Small intestine (tissue), 7 donors: ENCODE results near the gene SLC12A3. TPM values are rescaled to one million over a fixed set of nuclear protein-coding genes. Genes with fewer than 3 reads are reported as not detected.

Experiments
- DNase-seq, 2 donors: peaks; one replicate each; pipeline versions ENCODE4 v3.0.0 to v3.0.0-alpha.2; 2013
- FAIRE-seq: peaks from 2 replicates; lab custom pipeline; 2012; peaks lifted over from hg19 to GRCh38; lab: Jason Lieb, UNC
- H3K27ac ChIP-seq, 3 donors: one replicate each; pipeline ENCODE4 v1.5.1; 2013; ENCODE audit warnings: low read length in 2 of 3, mild to moderate bottlenecking in 2 of 3, control low read depth in 1 of 3, inconsistent platforms in 1 of 3, low read depth in 1 of 3, moderate library complexity in 1 of 3
- H3K27me3 ChIP-seq, 3 donors: one replicate each; pipeline ENCODE4 v1.6.1; 2013; ENCODE audit warnings: low read length in 3 of 3, inconsistent platforms in 1 of 3; ENCODE audit not compliant: control insufficient read depth in 3 of 3, insufficient read depth in 3 of 3
- H3K36me3 ChIP-seq, 3 donors: one replicate each; pipeline ENCODE4 v1.6.1; 2013; ENCODE audit warnings: low read length in 3 of 3, inconsistent platforms in 1 of 3, low read depth in 1 of 3, mild to moderate bottlenecking in 1 of 3, moderate library complexity in 1 of 3; ENCODE audit not compliant: control insufficient read depth in 3 of 3, insufficient read depth in 2 of 3
- H3K4me1 ChIP-seq, 3 donors: one replicate each; pipeline ENCODE4 v1.6.1; 2013; ENCODE audit warnings: low read length in 2 of 3, inconsistent platforms in 1 of 3, low read depth in 1 of 3, mild to moderate bottlenecking in 1 of 3, moderate library complexity in 1 of 3; ENCODE audit not compliant: control insufficient read depth in 3 of 3, insufficient read depth in 2 of 3
- H3K4me3 ChIP-seq, 3 donors: one replicate each; pipeline ENCODE4 v1.5.1; 2013; ENCODE audit warnings: low read length in 3 of 3, control low read depth in 1 of 3, inconsistent platforms in 1 of 3, low read depth in 1 of 3, mild to moderate bottlenecking in 1 of 3, moderate library complexity in 1 of 3
- H3K9me3 ChIP-seq, 2 donors: one replicate each; pipeline ENCODE4 v1.6.1; 2013; ENCODE audit warnings: low read depth in 1 of 2, low read length in 1 of 2; ENCODE audit not compliant: control insufficient read depth in 2 of 2, insufficient read depth in 1 of 2
- WGBS, 3 donors: extraction: QIAGEN DNeasy Blood & Tissue Kit; methylation state at CpG; one replicate each; pipeline ENCODE4 v1.1.7; 2013; 5-methylcytosine and 5-hydroxymethylcytosine counted together
- polyA plus RNA-seq, 4 donors: library from polyadenylated mRNA; stranded (reverse) in 3 of 4; unstranded in 1 of 4; fragments of 200-250 nt in 3 of 4; fragments of 120-200 nt in 1 of 4; gene quantifications; one replicate each; pipeline versions ENCODE4 v1.2.1 to v1.2.3, GENCODE V29; 2013
- donor health status: healthy with polysubstance abuse.
- donor health status: control.
- donor health status: control.
- donor health status: Bipolar disorder and iron deficiency.
- donor health status: healthy.

Gene SLC12A3
- polyA plus RNA-seq, 4 donors: 0.04 TPM; not detected in 2

DNA sequence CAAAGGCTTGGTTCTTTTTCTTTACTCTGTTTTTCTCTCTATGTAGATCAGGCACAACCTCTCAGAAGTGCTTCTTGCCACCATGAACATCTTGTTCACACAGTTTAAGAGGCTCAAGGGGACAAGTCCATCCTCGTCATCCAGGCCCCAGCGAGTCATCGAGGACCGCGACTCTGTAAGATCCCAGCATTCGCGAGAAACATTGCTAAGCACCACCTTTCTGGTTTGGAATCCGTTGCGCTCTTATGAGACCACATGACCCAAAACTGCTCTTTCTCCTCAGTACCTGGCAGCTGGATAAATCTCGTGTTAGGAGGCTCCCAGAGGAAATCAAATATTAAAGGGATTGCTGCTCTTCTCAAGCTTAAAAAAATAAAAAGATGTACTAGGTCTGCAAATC, 23.3 kb upstream of the SLC12A3 start:
- Histone ChIP-seq H3K4me1 (no peaks in the 10 kb centered on the region), H3K27ac (no peak overlapping the region), H3K36me3 (peaks cover 8 to 54% (median 17%) of the 10 kb centered on the region in 3 donors), H3K4me3 (no peak overlapping the region), H3K27me3 (no peaks in the 10 kb centered on the region), H3K9me3 (no peaks in the 10 kb centered on the region)
- FAIRE-seq (no peak), DNase-seq (no peak)
- 91 to 95% (median 94%) methylated on average over 10 of the region's 10 CpGs for WGBS, 3 donors

DNA sequence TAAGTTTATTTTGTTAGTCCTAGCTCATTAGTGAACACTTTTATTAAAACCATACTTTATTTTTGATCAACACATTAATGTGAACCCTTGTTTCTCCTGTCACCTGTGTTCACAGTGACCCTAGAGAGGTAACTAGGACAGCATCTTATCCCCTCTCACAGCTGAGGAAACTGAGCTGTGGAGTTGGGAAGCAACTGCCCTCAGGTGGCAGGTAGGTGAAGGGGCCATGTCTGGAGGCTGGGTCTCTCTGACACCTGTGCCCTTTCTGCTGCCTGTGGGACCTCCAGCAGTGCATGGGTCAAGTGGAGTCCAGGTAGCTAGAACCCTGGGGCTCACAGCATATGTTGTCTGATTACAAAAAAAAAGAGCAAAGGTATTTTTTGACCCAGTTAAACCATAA, 22.9 kb upstream of the SLC12A3 start:
- DNase-seq (no peak), FAIRE-seq (no peak)
- Histone ChIP-seq H3K4me3 (no peak overlapping the region), H3K36me3 (peaks cover 8 to 53% (median 17%) of the 10 kb centered on the region in 3 donors), H3K27me3 (no peaks in the 10 kb centered on the region), H3K4me1 (no peaks in the 10 kb centered on the region), H3K9me3 (no peaks in the 10 kb centered on the region), H3K27ac (no peak overlapping the region)

DNA sequence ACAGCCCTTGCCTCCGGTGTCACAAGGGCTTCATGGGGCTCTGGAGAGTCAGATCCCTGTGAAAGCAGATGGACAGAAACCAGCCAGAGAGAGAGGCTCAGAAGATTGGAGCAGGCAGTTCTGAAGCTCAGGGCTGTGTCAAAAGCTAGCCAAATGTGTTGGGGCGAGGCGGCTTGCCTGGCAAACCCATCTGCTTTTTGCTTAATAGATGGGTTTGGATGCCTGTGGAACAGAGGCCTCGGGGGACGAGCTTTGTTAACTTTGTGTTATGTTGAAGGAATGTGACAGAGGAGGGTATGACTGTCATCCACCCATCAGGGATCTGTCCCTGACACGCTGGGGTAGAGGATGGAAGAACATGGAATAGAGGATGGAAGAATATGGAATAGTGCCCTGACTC, 21.0 kb upstream of the SLC12A3 start:
- H3K36me3 ChIP-seq: peaks cover 8 to 43% (median 13%) of the 10 kb centered on the region in 3 donors
- no peak overlapping the region for H3K4me3 ChIP-seq
- no peak for DNase-seq
- H3K27me3 ChIP-seq: no peaks in the 10 kb centered on the region
- 94 to 99% (median 98%) methylated on average over 6 of the region's 6 CpGs for WGBS, 3 donors
- H3K27ac ChIP-seq: no peak overlapping the region
- no peak for FAIRE-seq
- no peaks in the 10 kb centered on the region for H3K4me1 ChIP-seq
- H3K9me3 ChIP-seq: no peaks in the 10 kb centered on the region

DNA sequence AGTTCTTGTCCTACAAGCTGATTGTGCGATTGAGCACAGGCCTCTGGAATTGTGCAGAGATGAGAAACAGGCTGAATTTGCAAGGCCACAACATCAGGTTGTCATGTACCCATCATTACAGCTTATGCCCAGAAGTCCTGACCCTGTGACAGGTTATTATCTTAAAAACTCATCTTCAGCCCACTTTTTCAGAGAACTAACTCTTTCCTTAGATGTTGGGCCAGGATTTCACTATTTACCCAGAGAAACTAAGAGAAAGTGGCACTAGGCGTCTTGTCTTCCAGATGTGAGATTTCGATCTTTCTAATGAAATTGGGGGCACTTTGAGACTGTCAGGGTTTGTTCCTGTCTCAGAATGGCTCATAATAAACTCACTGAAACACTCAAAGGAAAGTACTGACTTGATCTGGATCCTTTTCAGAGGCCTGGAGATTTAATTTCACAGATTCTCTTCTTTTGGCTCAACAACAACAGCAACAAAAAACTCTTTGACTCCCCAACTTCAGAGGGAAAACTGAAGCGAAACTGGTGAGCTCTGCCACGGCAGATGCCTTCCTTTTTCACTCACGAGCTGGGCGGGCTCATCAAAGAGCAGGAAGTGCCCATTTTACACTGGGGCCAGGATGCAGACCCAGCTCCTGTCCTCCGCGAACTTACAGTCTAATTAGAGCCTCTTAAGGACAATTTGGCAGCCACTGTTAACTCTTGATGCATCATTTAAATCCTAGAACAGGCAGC, 17.7 kb upstream of the SLC12A3 start:
- H3K36me3 ChIP-seq: peaks cover 5 to 26% (median 7%) of the 10 kb centered on the region in 3 donors
- 54 to 74% (median 67%) methylated on average over 9 of the region's 9 CpGs for WGBS, 3 donors
- no peaks in the 10 kb centered on the region for H3K4me1 ChIP-seq
- no peak for FAIRE-seq
- no peaks in the 10 kb centered on the region for H3K9me3 ChIP-seq
- H3K4me3 ChIP-seq: no peak overlapping the region
- H3K27me3 ChIP-seq: no peaks in the 10 kb centered on the region
- no peak overlapping the region for H3K27ac ChIP-seq
- no peak for DNase-seq

DNA sequence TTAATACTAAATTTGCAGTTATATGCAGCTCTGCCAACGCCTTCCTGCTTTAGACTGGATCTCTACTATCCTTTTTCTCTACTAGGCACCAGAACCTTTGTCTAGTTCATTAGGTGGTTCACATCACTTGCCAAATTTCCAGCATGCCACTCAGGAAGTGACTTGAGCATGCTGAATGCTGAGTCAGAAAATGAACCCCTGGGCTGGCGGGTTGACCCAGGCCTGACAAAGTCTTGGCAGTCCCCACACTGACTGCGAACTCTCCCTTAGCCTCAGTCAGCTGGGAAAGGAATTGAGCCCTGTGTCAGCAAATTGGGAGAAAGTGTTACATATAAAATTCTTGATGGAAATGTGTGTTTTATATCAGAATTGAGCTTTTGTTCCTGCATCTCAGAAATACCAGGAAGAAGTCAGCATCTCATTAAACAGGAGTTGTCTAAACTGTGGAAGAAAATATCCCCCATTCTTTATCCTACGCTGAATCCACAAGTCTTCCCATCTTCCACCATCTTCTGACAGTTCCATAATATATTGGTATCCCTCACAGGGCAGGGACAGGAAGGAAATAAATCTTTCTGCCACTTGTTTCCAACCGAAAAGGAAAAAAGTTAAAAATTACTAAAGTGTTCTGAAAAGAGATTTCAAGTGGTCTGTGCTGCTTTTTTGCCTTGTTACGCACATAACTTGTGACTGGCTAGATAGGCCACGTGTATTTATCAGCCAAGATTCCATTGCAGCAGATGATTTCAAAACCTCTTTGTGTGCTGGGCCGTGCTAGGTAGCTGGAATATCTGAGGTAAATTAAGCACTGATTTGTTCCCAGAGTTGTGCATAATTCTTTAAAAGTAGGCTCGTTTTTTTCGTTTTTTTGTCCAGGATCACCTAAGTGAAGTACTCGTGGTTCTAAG, 16.7 kb upstream of the SLC12A3 start:
- Histone ChIP-seq H3K9me3 (no peaks in the 10 kb centered on the region), H3K4me3 (no peak overlapping the region), H3K36me3 (peaks cover 4 to 18% (median 5%) of the 10 kb centered on the region in 3 donors), H3K4me1 (no peaks in the 10 kb centered on the region), H3K27ac (no peak overlapping the region), H3K27me3 (no peaks in the 10 kb centered on the region)
- 81 to 87% (median 83%) methylated on average over 11 of the region's 11 CpGs for WGBS, 3 donors
- FAIRE-seq: no peak
- no peak for DNase-seq

DNA sequence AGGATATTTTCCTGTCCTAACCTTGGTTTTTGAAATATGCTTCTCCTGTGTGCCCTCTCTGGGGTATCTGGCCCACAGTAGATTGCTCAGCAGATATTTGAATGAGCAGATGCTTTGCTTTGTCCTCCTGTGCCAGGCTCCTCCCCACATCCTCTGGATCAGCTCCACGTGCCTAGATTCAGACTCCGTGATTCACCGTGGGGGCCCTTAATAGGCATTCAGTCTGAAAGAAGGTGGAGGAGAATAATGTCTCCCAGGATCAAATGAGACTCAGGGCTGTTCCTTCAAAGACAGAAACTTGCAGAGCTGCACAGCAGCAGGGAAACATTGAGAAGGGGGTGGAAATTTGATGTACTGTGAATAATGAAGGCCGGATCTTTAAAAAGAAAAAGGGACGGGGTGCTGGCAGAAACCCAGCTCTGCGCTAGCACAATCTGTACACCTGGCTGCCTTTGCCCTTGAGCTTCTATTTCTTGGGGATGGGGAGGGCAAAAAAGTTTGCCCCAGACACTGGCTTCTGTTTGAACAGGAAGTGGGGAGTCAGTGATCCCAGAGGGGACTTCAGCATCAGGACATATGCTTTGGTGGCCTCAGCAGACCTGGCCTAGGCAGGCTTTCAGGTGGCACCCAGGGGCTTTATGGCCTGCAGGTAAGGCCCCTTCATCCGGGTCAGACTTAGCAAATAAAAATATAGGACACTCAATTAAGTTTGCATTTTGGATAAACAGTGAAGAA, 15.9 kb upstream of the SLC12A3 start:
- H3K36me3 ChIP-seq: peaks cover 0 to 15% (median 3%) of the 10 kb centered on the region in 3 donors
- no peak for FAIRE-seq
- H3K4me1 ChIP-seq: no peaks in the 10 kb centered on the region
- no peak overlapping the region for H3K27ac ChIP-seq
- 16 to 48% (median 42%) methylated on average over 7 of the region's 7 CpGs for WGBS, 3 donors
- no peaks in the 10 kb centered on the region for H3K27me3 ChIP-seq
- no peak overlapping the region for H3K4me3 ChIP-seq
- DNase-seq: no peak
- H3K9me3 ChIP-seq: no peaks in the 10 kb centered on the region

DNA sequence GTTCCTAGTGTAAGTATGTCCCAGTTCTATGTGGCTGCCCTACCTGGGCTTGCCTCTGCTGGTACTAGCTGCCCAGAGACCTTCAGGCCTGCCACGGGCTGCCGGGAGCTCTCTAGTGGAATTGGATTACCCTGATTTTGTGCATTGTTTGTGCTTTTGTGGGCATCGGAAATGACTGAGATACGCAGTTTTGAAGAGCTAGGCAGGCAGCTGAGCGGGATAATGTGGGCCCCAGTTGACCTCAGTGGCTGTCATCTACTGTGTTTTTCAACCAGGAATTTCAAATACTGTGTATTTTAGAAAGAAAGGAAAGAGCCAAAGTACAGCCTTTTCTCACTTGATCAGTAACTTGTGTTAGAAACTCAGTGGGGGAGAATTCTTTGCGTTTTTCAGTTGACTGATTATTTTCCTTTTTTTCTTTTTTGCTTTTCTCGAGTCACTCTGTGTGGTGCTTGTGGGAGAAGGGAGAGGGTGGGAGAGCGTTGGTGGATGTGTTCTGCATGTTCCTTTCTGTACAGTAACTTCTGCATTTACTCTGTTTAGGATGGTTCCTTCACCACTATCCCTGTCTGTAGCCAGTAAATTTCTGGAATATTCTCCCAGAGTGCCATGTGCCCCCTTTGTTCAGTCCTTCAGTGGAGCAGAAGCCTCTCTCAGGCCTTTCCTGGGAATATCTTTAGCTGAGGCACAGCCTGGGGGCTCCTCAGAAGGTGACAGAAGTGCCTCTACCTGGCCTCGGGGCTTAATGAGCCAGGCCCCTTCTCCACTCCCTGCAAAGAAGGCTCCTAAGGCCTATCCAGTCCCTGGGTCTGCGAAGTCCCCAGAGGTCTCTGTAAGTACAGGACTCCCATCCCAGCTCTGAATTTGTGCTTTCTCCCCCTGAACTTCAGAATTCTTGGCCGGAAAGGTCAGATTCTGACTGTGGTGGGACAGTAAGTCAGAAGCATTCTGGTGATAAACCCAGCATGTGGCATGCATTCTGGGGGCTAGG, 15.0 kb upstream of the SLC12A3 start:
- no peak for DNase-seq
- H3K4me3 ChIP-seq: no peak overlapping the region
- no peaks in the 10 kb centered on the region for H3K27me3 ChIP-seq
- no peaks in the 10 kb centered on the region for H3K9me3 ChIP-seq
- FAIRE-seq: no peak
- 89 to 94% (median 90%) methylated on average over 11 of the region's 11 CpGs for WGBS, 3 donors
- H3K36me3 ChIP-seq: peaks cover 0 to 11% (median 0%) of the 10 kb centered on the region in 3 donors
- H3K4me1 ChIP-seq: no peaks in the 10 kb centered on the region
- no peak overlapping the region for H3K27ac ChIP-seq
